GM08714 (cell line): Measurements from ENCODE around the gene NPAS3.

Experiments
- H3K4me3 ChIP-seq: fragments of 200-500 bp; sonication (Bioruptor generic); 2 replicates; pipeline ENCODE4 v1.5.1; 2014; ENCODE audit warnings: mild to moderate bottlenecking, low read length, inconsistent platforms
- ZNF274 ChIP-seq: IDR thresholded peaks from 2 replicates; pipeline ENCODE4 v1.6.1; 2012; ENCODE audit warnings: mild to moderate bottlenecking, low read depth, low read length

The NPAS3 gene

DNA sequence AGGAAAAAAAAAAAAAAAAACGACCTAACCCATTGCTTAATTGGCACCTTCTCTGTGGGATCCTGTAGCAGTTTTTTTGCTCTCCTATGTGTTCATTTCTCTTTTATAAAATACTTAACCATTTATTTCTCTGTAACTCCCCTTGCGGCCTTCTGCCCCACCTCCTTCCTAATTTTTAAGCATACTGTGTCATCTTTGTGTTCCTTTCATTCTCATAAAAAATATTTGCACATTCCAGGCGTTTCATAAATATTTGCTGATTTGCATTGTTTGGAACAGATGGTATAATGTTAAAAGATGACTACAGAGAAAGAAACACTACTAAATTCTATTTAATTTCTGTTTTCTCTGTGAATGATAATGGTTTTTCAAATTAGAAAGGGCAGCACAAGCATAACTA is 77.9 kb downstream of the NPAS3 start:
- TF ChIP-seq ZNF274, result no peak
- no peak overlapping the region for H3K4me3 ChIP-seq

GRCh38 chr14:33017016-33017415 is 78.3 kb downstream of the NPAS3 start:
- no peak overlapping the region for H3K4me3 ChIP-seq
- TF ChIP-seq ZNF274, result no peak

DNA sequence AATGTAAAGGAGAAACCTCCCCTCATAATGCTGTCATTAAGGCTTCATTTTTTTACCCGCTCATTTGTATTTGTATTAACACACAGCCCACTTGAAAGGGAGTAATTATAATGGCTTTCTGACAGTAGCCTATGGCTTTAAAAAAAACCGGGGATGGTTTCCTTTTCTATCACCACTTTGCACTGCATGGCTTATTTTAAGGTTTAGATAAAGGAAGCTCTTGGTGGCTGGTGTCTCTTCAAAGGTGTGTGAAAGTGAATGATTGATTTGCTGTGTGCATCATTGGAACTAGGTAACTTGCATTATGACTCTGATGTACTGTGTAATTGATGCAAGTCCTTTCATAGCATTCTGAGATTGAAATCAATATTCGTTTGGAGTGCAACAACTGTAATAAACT is 80.7 kb downstream of the NPAS3 start:
- no peak for TF ChIP-seq ZNF274
- no peak overlapping the region for H3K4me3 ChIP-seq

DNA sequence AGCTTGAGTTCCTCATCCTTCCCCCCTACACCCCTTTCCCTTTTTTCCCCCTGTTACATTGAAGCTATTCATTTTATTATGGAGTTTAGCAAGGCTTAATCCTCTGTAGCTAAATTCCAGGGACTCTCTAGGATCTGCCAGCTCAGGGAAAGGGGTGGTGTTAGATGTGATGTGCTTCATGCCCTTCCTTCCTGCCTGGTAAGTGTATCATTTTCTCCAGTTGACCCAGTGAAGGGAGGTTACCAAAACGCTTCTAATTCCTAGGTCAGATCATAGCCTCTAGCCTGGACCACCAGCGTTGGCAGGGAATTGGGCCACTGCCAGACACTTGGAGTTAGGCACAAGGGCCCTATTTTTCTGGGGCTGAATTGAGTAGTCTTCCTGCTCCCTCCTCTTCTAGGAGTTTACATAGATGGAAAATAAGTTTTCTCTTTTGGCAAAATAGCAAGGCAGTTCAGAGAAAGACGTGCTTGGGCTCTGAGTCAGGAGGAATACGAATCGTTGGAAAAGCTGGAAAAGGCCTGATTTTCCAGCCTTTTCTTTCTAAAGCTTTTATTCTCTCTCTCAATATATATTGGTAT is 88.3 kb downstream of the NPAS3 start:
- TF ChIP-seq ZNF274, result no peak
- H3K4me3 ChIP-seq, result no peak overlapping the region

DNA sequence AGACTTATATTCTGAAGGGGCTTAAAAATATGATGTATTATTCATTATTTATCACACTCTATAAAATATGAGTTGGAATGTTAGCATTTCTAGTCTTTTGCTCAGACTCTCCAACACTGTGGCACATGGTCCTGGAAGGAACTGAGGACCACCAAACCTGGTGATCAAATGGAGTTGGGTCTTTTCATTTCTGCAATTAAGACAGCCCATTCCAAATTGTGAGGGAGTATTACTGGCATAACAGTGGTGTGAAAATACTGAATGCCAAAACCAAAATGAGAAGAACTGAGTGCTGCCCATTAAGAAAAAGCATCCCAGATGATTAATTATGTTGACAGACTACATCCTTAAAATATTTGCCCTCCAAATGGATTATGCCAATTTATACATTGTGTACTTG is 90.8 kb downstream of the NPAS3 start:
- TF ChIP-seq ZNF274, result no peak
- H3K4me3 ChIP-seq, result no peak overlapping the region

- H3K4me3 ChIP-seq, result no peak overlapping the region
- no peak for TF ChIP-seq ZNF274
Observed at GRCh38 chr14:33030386-33030785, 91.7 kb downstream of the NPAS3 start.

GRCh38 chr14:33035416-33036194 is 96.9 kb downstream of the NPAS3 start:
- no peak overlapping the region for H3K4me3 ChIP-seq
- TF ChIP-seq ZNF274, result no peak

DNA sequence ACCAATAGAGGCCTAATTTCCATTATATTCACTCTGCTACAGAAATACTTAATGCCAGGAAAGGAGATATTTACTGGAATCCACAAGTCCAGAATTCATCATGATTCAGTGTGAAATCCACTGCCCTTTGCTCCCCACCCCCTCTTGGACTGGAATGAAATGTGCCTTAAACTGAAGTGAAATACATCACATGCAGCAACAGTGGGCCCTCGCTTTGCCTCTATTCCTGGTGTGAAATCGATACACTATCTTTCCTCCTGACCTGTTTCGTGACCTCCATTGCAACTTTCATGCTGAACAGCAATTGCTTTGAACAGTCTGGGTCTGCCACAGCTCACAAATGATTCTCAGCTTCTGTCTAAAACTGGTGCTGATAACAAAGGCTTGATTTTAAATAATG is 100.6 kb downstream of the NPAS3 start:
- TF ChIP-seq ZNF274, result no peak

GRCh38 chr14:33040372-33041140 is 101.9 kb downstream of the NPAS3 start:
- H3K4me3 ChIP-seq, result no peak overlapping the region
- no peak for TF ChIP-seq ZNF274

More for the DNA sequence above, 100.6 kb downstream of the NPAS3 start:
- H3K4me3 ChIP-seq, result no peak overlapping the region

GRCh38 chr14:33042591-33042990 is 103.9 kb downstream of the NPAS3 start:
- H3K4me3 ChIP-seq, result no peak overlapping the region
- no peak for TF ChIP-seq ZNF274

- TF ChIP-seq ZNF274, result no peak
Observed at GRCh38 chr14:33045760-33046159, 107.1 kb downstream of the NPAS3 start.

DNA sequence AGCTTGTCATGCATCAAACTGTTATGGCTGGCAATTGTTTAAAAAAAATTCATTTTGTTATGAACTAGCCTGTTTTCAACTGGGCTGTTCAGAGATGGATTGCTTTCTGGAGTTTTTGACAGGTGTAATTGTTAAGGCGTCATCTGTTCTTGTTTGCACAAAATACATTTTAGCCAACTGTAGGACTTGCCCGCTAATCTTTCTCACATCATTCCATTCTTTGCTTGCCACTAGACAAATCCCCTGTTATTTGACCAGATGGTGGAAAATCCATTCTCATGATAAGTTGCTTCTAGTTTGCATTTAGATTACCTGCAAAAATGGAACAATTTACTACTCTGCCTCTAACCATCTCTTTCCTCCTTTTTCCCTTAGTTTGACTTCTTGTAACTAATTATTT is 114.3 kb downstream of the NPAS3 start:
- TF ChIP-seq ZNF274, result no peak

More at GRCh38 chr14:33045760-33046159, 107.1 kb downstream of the NPAS3 start:
- no peak overlapping the region for H3K4me3 ChIP-seq

DNA sequence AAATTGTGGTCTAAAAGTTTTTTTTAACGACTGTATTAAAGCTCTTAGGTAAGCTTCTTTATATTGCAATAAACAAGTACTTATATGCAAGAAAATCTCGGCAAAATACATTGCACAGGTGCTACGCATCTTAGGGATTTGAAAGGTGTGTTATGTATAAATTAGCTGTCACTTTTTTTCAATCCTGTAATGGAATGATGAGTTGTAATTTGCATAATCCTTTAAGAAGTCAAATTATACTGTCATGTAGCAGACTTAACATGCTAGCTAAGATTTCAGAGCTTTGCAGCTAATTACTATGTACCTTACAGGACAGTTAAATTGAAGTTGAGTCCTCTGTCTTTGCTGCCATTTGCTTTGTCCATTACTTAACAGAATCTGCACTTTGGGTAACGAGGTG is 117.5 kb downstream of the NPAS3 start:
- TF ChIP-seq ZNF274, result no peak
- H3K4me3 ChIP-seq, result no peak overlapping the region

More for the DNA sequence above, 114.3 kb downstream of the NPAS3 start:
- H3K4me3 ChIP-seq, result no peak overlapping the region

DNA sequence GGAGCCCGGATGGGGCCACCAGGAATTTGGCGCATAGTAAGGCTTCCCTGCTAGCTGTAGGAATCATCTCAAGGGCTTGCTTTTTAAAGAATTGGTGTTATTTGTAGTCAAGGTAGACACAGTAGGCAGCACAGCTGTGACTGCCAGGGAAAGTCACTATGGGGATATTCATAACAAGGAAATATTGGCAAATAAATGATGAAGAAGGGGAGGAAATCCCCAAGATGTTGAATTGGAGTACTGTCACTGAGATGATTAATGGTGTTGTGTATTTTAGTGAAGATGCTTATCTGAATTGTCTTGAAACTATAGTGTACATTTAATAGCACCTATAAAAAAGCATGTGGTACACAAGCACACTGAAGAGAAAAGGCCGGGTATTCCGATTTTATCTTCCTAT is 118.9 kb downstream of the NPAS3 start:
- TF ChIP-seq ZNF274, result no peak
- H3K4me3 ChIP-seq, result no peak overlapping the region
